Adrenal gland (tissue), 12 donors: ENCODE measurements around the gene DIS3. TPM values are rescaled to one million over a fixed set of nuclear protein-coding genes. Genes with fewer than 3 reads are reported as not detected.
"Not testable (repeated sequence)": the region's sequence is repeated elsewhere in the genome, so short reads cannot be mapped to it uniquely, and the experiment has no call there.

ENCODE experiments used
- DNase-seq, 7 donors: peaks; one replicate each; pipeline ENCODE4 v3.0.0-alpha.2; 2019 to 2020
- H3K27ac ChIP-seq, 5 donors: fragments of 200-600 bp; sonication (generic) in 4 of 5; 1 replicate in 3 of 5; 2 replicates in 2 of 5; pipeline versions ENCODE4 v1.5.1 to v1.8.0; 2016 to 2020; ENCODE audit warnings: mild to moderate bottlenecking in 1 of 5
- H3K27me3 ChIP-seq: fragments of 200-600 bp; 2 replicates; pipeline ENCODE4 v1.8.0; 2021
- H3K36me3 ChIP-seq, 2 donors: fragments of 200-600 bp; replicated peaks in 1 of 2; 1 replicate in 1 of 2; 2 replicates in 1 of 2; pipeline versions ENCODE4 v1.5.1 to v1.8.0; 2018 to 2022
- H3K4me1 ChIP-seq, 2 donors: fragments of 200-600 bp; replicated peaks in 1 of 2; 1 replicate in 1 of 2; 2 replicates in 1 of 2; pipeline versions ENCODE4 v1.5.1 to v1.8.0; 2018 to 2021
- H3K4me3 ChIP-seq, 4 donors: fragments of 200-600 bp; sonication (generic) in 3 of 4; one replicate each; pipeline ENCODE4 v1.5.1; 2016 to 2018
- H3K9me3 ChIP-seq, 3 donors: fragments of 200-600 bp; sonication (generic) in 1 of 3; replicated peaks in 1 of 3; 1 replicate in 2 of 3; 2 replicates in 1 of 3; pipeline versions ENCODE4 v1.5.1 to v1.8.0; 2016 to 2021
- CTCF ChIP-seq, 6 experiments: fragments of 450-650 bp in 4 of 6; fragments of 200-600 bp in 2 of 6; sonication (generic) in 1 of 6; IDR thresholded peaks; 1 replicate in 5 of 6; 2 replicates in 1 of 6; pipeline versions ENCODE4 v1.5.1 to v1.8.0; 2016 to 2021; ENCODE audit warnings: antibody characterized with exemption in 6 of 6, mild to moderate bottlenecking in 2 of 6, moderate library complexity in 1 of 6
- POLR2A ChIP-seq, 2 donors: fragments of 450-650 bp; IDR thresholded peaks; one replicate each; pipeline ENCODE4 v1.6.1; 2017; ENCODE audit warnings: antibody characterized with exemption in 2 of 2, mild to moderate bottlenecking in 2 of 2, moderate library complexity in 1 of 2
- WGBS, 4 donors: extraction: QIAGEN DNeasy Blood & Tissue Kit in 2 of 4; methylation state at CpG; one replicate each; pipeline versions ENCODE4 v1.1.5 to v1.1.7; 2013 to 2017; 5-methylcytosine and 5-hydroxymethylcytosine counted together
- intact Hi-C, 2 donors: fragments of 100-400 bp; cut with DNase I; formaldehyde crosslinking; loops; one replicate each; pipeline versions ENCODE4 v1.14.1 to v1.15.0; 2022 to 2023
- polyA plus RNA-seq, 3 donors: library from polyadenylated mRNA; stranded (reverse); fragments of 200-250 nt in 2 of 3; fragments of 350-450 nt in 1 of 3; fragmentation: Illumina TruSeq in 1 of 3; extraction: RNeasy Lipid Tissue Mini Kit (QIAGEN cat#74804) in 1 of 3; gene quantifications; one replicate each; pipeline ENCODE4 v1.2.3, GENCODE V29; 2013 to 2014
- total RNA-seq, 9 donors: library from RNA; depleted of rRNA in 4 of 9; stranded (reverse); fragments of >200 nt in 4 of 9; fragments of 120-200 nt in 1 of 9; fragmentation: NEBNext Ultra II Directional in 1 of 9; extraction: Animal tissue kit (Norgen Biotek cat#: 25700) in 1 of 9; gene quantifications; one replicate each; pipeline versions ENCODE4 v1.1.0 to v1.2.4, GENCODE V29; 2013 to 2023
- donor health status: healthy with polysubstance abuse.
- donor health status: Bipolar disorder and iron deficiency.
- donor health status: DM: yes; HTN: yes; CAD: no.
- donor health status: DM: no; HTN: no; CAD: no.
- donor health status: DM: no; HTN: no; CAD: no.
- donor health status: DM: yes; HTN: yes; CAD: no.

The DIS3 gene
- total and polyA plus RNA-seq, 12 donors: 7.6 to 30.7 (median 21.5) TPM

GRCh38 chr13:72820898-72821279 lies 39.2 kb upstream of the DIS3 start:
- TF ChIP-seq POLR2A (IDR thresholded peaks at IDR 0.05) (no peak), CTCF (IDR thresholded peaks at IDR 0.05) (no peak)
- H3K27me3 ChIP-seq: no peaks in the 10 kb centered on the region
- H3K9me3 ChIP-seq: no peaks in the 10 kb centered on the region
- WGBS, 4 donors: 78 to 86% (median 81%) methylated on average over 1 of the region's 1 CpG
- intact Hi-C loops: no loop called here
- H3K4me3 ChIP-seq: no peak overlapping the region
- H3K27ac ChIP-seq: no peak overlapping the region
- H3K36me3 ChIP-seq: peaks cover 0 to 6% of the 10 kb centered on the region in 2 donors
- no peak for DNase-seq
- H3K4me1 ChIP-seq: no peaks in the 10 kb centered on the region

- no peak for DNase-seq
- Histone ChIP-seq H3K4me1 (no peaks in the 10 kb centered on the region), H3K4me3 (no peak overlapping the region), H3K27ac (no peak overlapping the region), H3K9me3 (no peaks in the 10 kb centered on the region), H3K36me3 (peaks cover 0 to 6% of the 10 kb centered on the region in 2 donors), H3K27me3 (no peaks in the 10 kb centered on the region)
- intact Hi-C loops: no loop called here
- WGBS, 4 donors: 87 to 91% (median 88%) methylated on average over 8 of the region's 8 CpGs
- TF ChIP-seq POLR2A (IDR thresholded peaks at IDR 0.05) (no peak), CTCF (IDR thresholded peaks at IDR 0.05) (no peak)
Measured at GRCh38 chr13:72820156-72820897, 38.6 kb upstream of the DIS3 start.

- Histone ChIP-seq H3K4me3 (no peak overlapping the region), H3K27me3 (no peaks in the 10 kb centered on the region), H3K36me3 (no peaks in the 10 kb centered on the region), H3K4me1 (no peaks in the 10 kb centered on the region), H3K9me3 (no peaks in the 10 kb centered on the region), H3K27ac (no peak overlapping the region)
- 10 to 15% (median 12%) methylated on average over 1 of the region's 1 CpG for WGBS, 4 donors
- intact Hi-C loops: loop anchor here in 1 of 2 donors (5.0 kb wide), 1 partner anchor 898 kb away; no protein-coding TSS in a partner anchor
- DNase-seq: no peak
- TF ChIP-seq POLR2A (IDR thresholded peaks at IDR 0.05) (no peak), CTCF (IDR thresholded peaks at IDR 0.05) (peak in 4 of 6 experiments; percentile 46 to 74 (median 58))
Measured at GRCh38 chr13:72808917-72809500, 27.3 kb upstream of the DIS3 start.

- not testable (repeated sequence) for H3K36me3 ChIP-seq, H3K4me1 ChIP-seq, H3K9me3 ChIP-seq, DNase-seq, H3K27ac ChIP-seq, H3K4me3 ChIP-seq, H3K27me3 ChIP-seq
- WGBS, 4 donors: 91 to 100% (median 96%) methylated on average over 1 of the region's 1 CpG
- intact Hi-C loops: loop anchor here in 1 of 2 donors (5.0 kb wide), 1 partner anchor 901 kb away; no protein-coding TSS in a partner anchor
Measured at GRCh38 chr13:72806514-72806913, 24.8 kb upstream of the DIS3 start.
